Liver (tissue), 9 donors: ENCODE results near the gene AP4S1. TPM values are rescaled to one million over a fixed set of nuclear protein-coding genes. Genes with fewer than 3 reads are reported as not detected.
A peak's percentile ranks its signal among the peaks of the same experiment; 100 is the strongest.
"Not testable (repeated sequence)": the region's sequence is repeated elsewhere in the genome, so short reads cannot be mapped to it uniquely, and the experiment has no call there.

Experiments
- DNase-seq: peaks from one replicate; pipeline ENCODE4 v3.0.0-alpha.2; 2017; ENCODE audit warnings: low spot score
- H3K27ac ChIP-seq, 2 donors: one replicate each; pipeline ENCODE4 v1.7.0; 2013; ENCODE audit warnings: inconsistent platforms in 2 of 2, low read length in 2 of 2, control low read depth in 1 of 2, low read depth in 1 of 2, mild to moderate bottlenecking in 1 of 2
- H3K27me3 ChIP-seq, 4 donors: one replicate each; pipeline versions ENCODE4 v1.6.1 to v1.7.0; 2013; ENCODE audit warnings: low read length in 3 of 4, inconsistent platforms in 1 of 4, mild to moderate bottlenecking in 1 of 4, moderate library complexity in 1 of 4; ENCODE audit not compliant: control insufficient read depth in 4 of 4, insufficient read depth in 4 of 4
- H3K36me3 ChIP-seq, 4 donors: one replicate each; pipeline versions ENCODE4 v1.6.1 to v1.7.0; 2013; ENCODE audit warnings: low read length in 3 of 4, mild to moderate bottlenecking in 3 of 4, low read depth in 1 of 4, moderate library complexity in 1 of 4; ENCODE audit not compliant: control insufficient read depth in 4 of 4, insufficient read depth in 3 of 4
- H3K4me1 ChIP-seq, 4 donors: one replicate each; pipeline versions ENCODE4 v1.6.1 to v1.7.0; 2013; ENCODE audit warnings: low read length in 3 of 4, mild to moderate bottlenecking in 3 of 4, moderate library complexity in 1 of 4; ENCODE audit not compliant: control insufficient read depth in 4 of 4, insufficient read depth in 4 of 4
- H3K4me3 ChIP-seq, 3 donors: one replicate each; pipeline versions ENCODE4 v1.6.1 to v1.7.0; 2013; ENCODE audit warnings: low read length in 3 of 3, control low read depth in 1 of 3, low read depth in 1 of 3, mild to moderate bottlenecking in 1 of 3
- H3K9ac ChIP-seq, 2 donors: one replicate each; pipeline ENCODE4 v1.7.0; 2013; ENCODE audit warnings: low read length in 2 of 2, mild to moderate bottlenecking in 2 of 2, moderate library complexity in 2 of 2, control low read depth in 1 of 2, low read depth in 1 of 2
- H3K9me3 ChIP-seq, 4 donors: one replicate each; pipeline versions ENCODE4 v1.6.1 to v1.7.0; 2013; ENCODE audit warnings: low read length in 3 of 4; ENCODE audit not compliant: control insufficient read depth in 4 of 4
- CTCF ChIP-seq: fragments of 150-350 bp; IDR thresholded peaks from 2 replicates; pipeline ENCODE4 v1.5.1; 2017; ENCODE audit warnings: improper control_type of control experiment, low read depth, low read length; ENCODE audit not compliant: missing input control
- FOXA1 ChIP-seq: IDR thresholded peaks from 2 replicates; pipeline ENCODE4 v1.6.1; 2016; ENCODE audit warnings: antibody characterized with exemption
- GABPA ChIP-seq, 2 donors: IDR thresholded peaks in 1 of 2; conservative IDR thresholded peaks in 1 of 2; 2 replicates each; pipeline ENCODE4 v1.6.1; 2016; ENCODE audit warnings: antibody characterized with exemption in 2 of 2, mild to moderate bottlenecking in 1 of 2, moderate library complexity in 1 of 2
- HNF4A ChIP-seq, 2 donors: conservative IDR thresholded peaks; 2 replicates each; pipeline ENCODE4 v1.6.1; 2016; ENCODE audit warnings: antibody characterized with exemption in 2 of 2, mild to moderate bottlenecking in 2 of 2
- HNF4G ChIP-seq: IDR thresholded peaks from 2 replicates; pipeline ENCODE4 v1.6.1; 2016; ENCODE audit warnings: antibody characterized with exemption
- JUND ChIP-seq, 2 donors: IDR thresholded peaks; 2 replicates each; pipeline ENCODE4 v1.6.1; 2016; ENCODE audit warnings: antibody characterized with exemption in 2 of 2
- NR2F2 ChIP-seq: IDR thresholded peaks from 2 replicates; pipeline ENCODE4 v1.6.1; 2016; ENCODE audit warnings: antibody characterized with exemption
- RAD21 ChIP-seq, 2 donors: IDR thresholded peaks; 2 replicates each; pipeline ENCODE4 v1.6.1; 2016; ENCODE audit warnings: antibody characterized with exemption in 2 of 2, mild to moderate bottlenecking in 2 of 2
- RXRA ChIP-seq, 2 donors: IDR thresholded peaks; 2 replicates each; pipeline ENCODE4 v1.6.1; 2017 to 2018; ENCODE audit warnings: antibody characterized with exemption in 2 of 2, mild to moderate bottlenecking in 1 of 2
- SP1 ChIP-seq: IDR thresholded peaks from 2 replicates; pipeline ENCODE4 v1.6.1; 2018; ENCODE audit warnings: antibody characterized with exemption, mild to moderate bottlenecking
- TAF1 ChIP-seq: conservative IDR thresholded peaks from 2 replicates; pipeline ENCODE4 v1.6.1; 2016; ENCODE audit warnings: antibody characterized with exemption, mild to moderate bottlenecking
- YY1 ChIP-seq: IDR thresholded peaks from 2 replicates; pipeline ENCODE4 v1.6.1; 2016; ENCODE audit warnings: antibody characterized with exemption, mild to moderate bottlenecking
- WGBS: extraction: QIAGEN DNeasy Blood & Tissue Kit; methylation state at CpG from one replicate; pipeline ENCODE4 v1.1.7; 2013; 5-methylcytosine and 5-hydroxymethylcytosine counted together
- polyA plus RNA-seq, 2 donors: library from polyadenylated mRNA; stranded (reverse) in 1 of 2; unstranded in 1 of 2; fragments of 200-250 nt in 1 of 2; fragments of >200 nt in 1 of 2; fragmentation: Nextera tagmentation in 1 of 2; extraction: Ambion mirVana in 1 of 2; gene quantifications; one replicate each; pipeline versions ENCODE4 v1.2.1 to v1.2.3, GENCODE V29; 2013 to 2015
- total RNA-seq, 2 donors: library from RNA; depleted of rRNA; stranded (reverse); fragments of >200 nt; gene quantifications; one replicate each; pipeline ENCODE4 v1.2.3, GENCODE V29; 2014
- TF ChIP-seq, protein P1 (sequence below): IDR thresholded peaks from 2 replicates; pipeline ENCODE4 v1.6.1; 2016; ENCODE audit warnings: antibody characterized with exemption
- donor health status: healthy.
- donor health status: healthy.
- donor health status: healthy.
- donor health status: healthy.
- donor health status: healthy.

The AP4S1 gene, protein sequence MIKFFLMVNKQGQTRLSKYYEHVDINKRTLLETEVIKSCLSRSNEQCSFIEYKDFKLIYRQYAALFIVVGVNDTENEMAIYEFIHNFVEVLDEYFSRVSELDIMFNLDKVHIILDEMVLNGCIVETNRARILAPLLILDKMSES
- total RNA-seq (1 to 10 TPM; 1.8 to 4.3 TPM), polyA plus RNA-seq (1 to 10 TPM; 1.3 to 1.7 TPM)

DNA sequence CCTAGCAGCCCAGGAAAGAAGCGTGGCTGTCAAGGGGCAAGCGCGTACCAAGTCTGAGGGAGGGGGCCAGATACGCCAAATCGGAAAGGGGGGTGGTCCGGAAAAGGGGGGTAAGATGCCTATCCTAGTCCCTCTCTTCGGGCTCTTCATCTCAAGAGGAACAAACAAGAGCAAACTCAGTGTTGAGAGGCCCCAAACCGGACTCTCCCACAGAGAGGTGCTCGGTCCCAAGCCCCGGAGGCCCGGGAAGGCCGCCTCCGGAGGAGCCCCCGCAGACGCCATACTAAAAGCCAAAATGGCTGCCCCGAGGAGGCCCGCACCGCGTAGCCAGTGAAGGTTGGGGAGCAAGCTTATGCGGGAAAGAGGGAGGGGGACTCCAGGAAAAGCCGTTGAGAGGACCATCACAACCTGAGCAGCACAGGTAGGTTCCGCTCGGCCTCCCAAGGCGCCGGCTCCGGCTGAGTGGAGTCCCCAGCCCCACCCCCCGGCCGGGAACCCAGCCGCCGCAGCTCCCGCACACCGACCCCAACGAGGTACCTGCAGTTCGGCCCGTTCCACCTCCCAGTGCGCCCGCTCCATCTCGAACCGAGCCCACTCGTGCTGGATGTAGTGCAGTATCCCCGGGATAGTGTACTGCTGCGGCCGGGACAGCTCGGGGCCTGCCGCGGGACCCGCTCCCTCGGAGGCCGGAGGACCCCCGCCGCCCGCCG is at the start of gene AP4S1:
AP4S1 (plus strand) TSS at position 283 of the 710 bp plus-strand sequence. CDS start 40,548 bp downstream, outside the sequence.
- Histone ChIP-seq H3K27me3 (no peaks in the 10 kb centered on the region), H3K9ac (peak within 1 kb of the TSS; percentile 98 to 100), H3K9me3 (no peaks in the 10 kb centered on the region), H3K36me3 (peaks cover 0 to 6% (median 0%) of the 10 kb centered on the region in 4 donors), H3K27ac (peak within 1 kb of the TSS; percentile 99 to 100), H3K4me1 (peaks cover 0 to 36% (median 5%) of the 10 kb centered on the region in 4 donors), H3K4me3 (peak within 1 kb of the TSS; percentile 86 to 100 (median 95))
- peak; percentile 75 for DNase-seq
- under 1% methylated on average over 53 of the region's 53 CpGs for WGBS
- TF ChIP-seq FOXA1 (no peak), TAF1 (peak; percentile 31), SP1 (no peak), HNF4A (conservative IDR thresholded peaks at IDR 0.05) (no peak), YY1 (peak; percentile 97)

DNA sequence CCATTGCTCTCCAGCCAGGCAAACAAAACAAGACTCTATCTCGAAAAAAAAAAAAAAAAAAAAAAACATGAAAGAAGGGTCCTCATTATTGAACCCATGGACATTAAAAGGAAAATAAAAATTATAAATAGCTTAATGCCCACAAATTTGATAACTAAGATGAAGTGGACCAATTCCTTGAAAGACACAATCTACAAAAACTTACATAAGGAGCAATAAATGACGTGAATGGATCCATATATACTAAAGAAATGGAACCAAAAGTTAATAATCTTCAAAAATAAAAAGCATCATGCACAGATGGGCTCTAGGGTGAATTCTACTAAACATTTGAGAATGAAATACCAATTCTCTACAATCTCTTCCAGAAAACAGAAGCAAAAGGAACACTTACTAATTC is 47.7 kb upstream of the AP4S1 start:
- 81% methylated on average over 2 of the region's 2 CpGs for WGBS
- Histone ChIP-seq H3K9ac (no peak overlapping the region), H3K36me3 (no peaks in the 10 kb centered on the region), H3K4me1 (peaks cover 2 to 23% (median 11%) of the 10 kb centered on the region in 4 donors), H3K4me3 (no peak overlapping the region), H3K27me3 (no peaks in the 10 kb centered on the region), H3K27ac (no peak overlapping the region), H3K9me3 (no peaks in the 10 kb centered on the region)
- DNase-seq = no peak
- TF ChIP-seq YY1 (no peak), RAD21 (IDR thresholded peaks at IDR 0.05) (no peak), CTCF (no peak), GABPA (IDR thresholded peaks at IDR 0.05 in 1 of 2, conservative IDR thresholded peaks at IDR 0.05 in 1 of 2) (no peak), JUND (IDR thresholded peaks at IDR 0.05) (no peak), TAF1 (no peak), RXRA (IDR thresholded peaks at IDR 0.05) (no peak), HNF4G (no peak), SP1 (no peak)
- TF ChIP-seq, protein P1, sequence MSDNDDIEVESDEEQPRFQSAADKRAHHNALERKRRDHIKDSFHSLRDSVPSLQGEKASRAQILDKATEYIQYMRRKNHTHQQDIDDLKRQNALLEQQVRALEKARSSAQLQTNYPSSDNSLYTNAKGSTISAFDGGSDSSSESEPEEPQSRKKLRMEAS = no peak

- TF ChIP-seq NR2F2 (peak; percentile 37), HNF4A (conservative IDR thresholded peaks at IDR 0.05) (peak in 1 of 2 donors; percentile 36), RXRA (IDR thresholded peaks at IDR 0.05) (peak; percentile 33 to 55), RAD21 (IDR thresholded peaks at IDR 0.05) (peak; percentile 81 to 82), CTCF (peak; percentile 62)
- not testable (repeated sequence) for DNase-seq, H3K4me3 ChIP-seq
Measured at GRCh38 chr14:30980106-30980704, 45.2 kb upstream of the AP4S1 start.

More at GRCh38 chr14:30980106-30980704, 45.2 kb upstream of the AP4S1 start:
- not testable (repeated sequence) for H3K9ac ChIP-seq, H3K9me3 ChIP-seq, H3K27me3 ChIP-seq, H3K36me3 ChIP-seq
- H3K27ac ChIP-seq = peak overlapping the region in 1 of 2 donors; percentile 15
- H3K4me1 ChIP-seq = peaks cover 2 to 17% (median 8%) of the 10 kb centered on the region in 4 donors
- WGBS = 61% methylated on average over 13 of the region's 13 CpGs
